ENCODE data around the gene CAPG.

CAPG gene

DNA sequence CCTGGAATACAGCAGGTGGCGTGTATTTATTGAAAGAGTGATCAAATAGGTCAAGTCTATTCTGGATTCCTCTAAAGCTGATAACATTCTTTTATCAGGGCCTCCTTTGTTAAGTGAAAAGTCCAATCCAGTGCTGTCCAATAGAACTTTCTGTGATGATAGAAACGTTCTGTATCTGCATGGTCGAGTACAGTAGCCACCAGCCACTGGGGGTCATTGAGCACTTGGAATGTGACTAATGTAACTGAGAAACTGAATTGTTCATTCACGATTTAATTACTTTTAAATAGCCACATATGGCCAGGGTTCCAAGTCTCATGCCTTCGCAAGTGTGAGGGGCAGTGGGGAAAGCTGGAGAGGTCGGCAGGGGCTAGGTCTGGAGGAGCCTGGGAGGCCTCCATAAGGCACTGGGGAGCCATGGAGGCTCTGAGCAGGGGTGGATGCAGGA, 28.9 kb upstream of the CAPG start:
- FAIRE-seq (no peak), DNase-seq (ENCODE audit: insufficient read length, low spot score) (no peak)

DNA sequence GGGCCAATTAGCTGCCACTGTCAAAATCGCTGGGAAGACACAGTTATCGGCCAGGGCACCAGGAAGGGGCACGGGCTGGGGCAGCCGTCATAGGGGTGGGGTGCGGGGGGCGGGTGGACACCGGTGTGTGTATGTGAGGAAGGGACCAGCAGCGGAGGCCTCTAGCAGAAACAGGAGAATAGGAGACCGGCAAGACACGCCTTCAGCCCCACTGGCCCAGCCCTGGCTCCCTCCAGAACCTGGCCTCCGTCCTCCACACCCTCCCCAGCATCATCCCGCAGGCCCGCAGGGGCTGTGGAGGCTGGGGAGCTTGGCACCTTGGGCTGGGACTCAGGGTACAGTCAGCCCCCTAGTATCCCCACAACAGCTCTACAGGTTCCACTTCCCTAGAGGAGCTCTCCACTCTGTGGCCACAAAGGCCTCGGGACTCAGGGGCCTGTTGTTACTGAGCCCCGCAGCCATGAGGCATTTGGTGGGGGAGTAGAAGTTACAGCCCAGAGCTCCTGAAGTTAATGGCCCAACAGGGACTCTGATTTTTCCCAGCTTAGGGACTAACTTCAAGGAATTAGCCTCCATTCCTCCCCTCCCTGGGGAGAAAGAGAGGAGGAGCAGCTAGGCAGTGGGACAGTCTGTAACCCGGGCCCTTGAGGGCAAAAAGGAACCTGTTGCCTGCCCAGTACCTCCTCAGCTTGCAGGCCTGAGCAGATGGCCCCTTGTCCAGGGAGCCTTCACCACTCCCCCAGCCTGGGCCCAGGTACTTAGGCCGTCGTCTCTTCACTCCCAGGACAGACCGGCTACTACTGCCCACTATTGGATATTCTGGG, 28.2 kb upstream of the CAPG start:
- no peak for DNase-seq (ENCODE audit: insufficient read length, low spot score)

DNA sequence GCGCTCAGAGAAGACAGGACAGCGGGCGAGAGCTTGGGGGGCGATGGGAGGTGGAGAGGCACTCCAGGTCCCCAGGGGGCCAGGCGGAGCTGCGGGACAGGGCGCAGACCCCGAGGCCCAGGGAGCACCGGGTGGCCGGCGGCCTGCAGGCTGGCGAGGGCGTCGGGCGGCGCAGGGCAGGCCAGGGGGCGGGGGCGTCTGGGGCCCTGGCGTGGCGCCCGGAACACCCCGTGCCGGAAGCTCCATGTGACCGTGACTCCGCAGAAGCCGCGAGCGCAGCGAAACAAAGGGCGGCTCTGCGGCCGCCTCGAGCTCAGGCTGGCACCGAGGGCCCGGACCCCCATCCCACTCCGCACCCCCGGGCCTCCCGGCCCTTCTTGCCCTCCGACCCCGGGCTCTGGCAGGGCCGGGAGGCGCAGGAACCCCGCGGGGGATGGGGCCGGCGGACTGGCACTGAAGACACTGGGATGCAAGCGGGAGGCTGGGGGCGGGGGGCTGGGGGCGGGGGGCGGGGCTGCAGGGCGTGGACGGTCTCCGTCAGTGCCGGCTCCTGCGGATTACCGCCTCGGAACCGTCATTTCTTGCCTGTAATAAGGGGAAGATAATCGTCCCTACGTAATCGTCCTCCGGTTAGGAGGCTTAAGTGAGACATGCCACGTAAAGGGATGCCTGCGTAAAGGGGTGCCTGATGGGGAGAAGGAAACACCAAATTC, 27.5 kb upstream of the CAPG start:
- DNase-seq (ENCODE audit: insufficient read length, low spot score) (peak; percentile 85), FAIRE-seq (peak; percentile 63)

More for the DNA sequence above, 28.2 kb upstream of the CAPG start:
- FAIRE-seq, result no peak

DNA sequence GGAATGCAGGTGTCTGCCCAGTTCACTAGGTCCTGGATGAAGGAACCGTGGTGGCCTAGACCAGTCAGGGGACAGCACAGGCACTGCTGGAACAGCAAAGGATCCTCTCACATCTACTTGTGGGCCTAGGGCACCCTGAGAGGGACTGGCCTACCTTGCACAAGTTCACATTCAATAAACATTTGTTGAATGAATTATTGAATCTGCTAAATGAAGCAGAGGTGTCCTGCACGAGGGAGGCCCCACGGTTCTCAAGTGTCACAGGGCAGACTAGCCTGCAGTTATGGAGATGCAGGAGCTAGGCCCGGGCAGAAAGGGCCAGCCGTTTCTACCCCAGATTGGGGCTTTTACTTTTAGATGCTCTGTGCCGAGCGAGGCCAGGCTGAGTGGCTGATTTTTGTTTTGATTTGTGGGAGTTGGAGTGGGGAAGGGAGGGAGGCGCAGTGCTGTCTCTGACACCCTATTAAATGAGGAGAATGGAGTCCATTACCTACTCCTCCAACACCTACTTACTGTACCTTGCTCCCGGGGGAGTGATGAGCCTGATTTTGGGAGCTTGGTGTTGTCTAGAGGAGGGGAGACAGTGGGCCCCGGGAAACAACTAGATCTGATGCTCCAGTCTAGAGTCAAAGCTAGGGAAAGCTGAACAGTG, 26.8 kb upstream of the CAPG start:
- FAIRE-seq (no peak), DNase-seq (ENCODE audit: insufficient read length, low spot score) (no peak)

DNA sequence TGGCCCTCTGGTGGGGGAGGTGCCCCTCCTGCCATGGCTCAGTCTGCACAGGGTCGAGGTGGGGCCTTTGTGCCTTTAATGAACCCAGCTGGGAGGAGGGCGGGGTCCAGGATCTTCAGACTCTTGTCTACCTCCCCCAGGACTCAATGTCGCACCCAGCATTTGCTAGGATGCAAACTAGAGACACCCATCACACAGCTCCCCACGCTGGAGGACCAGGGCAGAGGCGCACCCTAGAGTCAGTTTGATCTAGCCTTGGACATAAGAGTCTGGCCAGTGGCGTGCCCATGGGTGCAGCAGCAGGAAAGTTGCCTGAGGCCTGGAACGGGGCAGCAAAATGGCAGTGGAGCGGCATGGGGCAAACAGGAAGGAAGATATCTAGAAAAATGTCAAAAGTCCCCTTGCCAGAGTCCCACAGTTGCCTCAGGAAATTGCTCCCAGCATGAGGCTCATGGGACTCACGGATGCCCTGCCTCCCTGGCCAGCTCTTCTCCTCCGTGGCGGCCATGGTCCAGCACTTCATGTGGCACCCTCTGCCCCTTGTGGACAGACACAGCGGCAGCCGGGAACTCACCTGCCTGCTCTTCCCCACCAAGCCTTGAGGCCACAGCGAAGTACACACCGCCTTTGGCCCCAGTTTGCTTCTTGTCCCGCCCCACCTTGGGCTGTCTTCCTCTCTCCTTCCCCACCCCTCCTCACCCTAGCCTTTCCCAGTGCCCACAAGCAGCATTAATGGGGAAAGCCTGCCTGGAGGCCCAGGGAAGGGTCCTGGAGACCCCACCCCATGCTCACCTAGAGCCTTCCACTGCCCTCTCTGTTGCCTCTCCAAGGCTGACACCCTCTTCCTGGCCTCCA, 26.0 kb upstream of the CAPG start:
- no peak for DNase-seq (ENCODE audit: insufficient read length, low spot score)
- no peak for FAIRE-seq

DNA sequence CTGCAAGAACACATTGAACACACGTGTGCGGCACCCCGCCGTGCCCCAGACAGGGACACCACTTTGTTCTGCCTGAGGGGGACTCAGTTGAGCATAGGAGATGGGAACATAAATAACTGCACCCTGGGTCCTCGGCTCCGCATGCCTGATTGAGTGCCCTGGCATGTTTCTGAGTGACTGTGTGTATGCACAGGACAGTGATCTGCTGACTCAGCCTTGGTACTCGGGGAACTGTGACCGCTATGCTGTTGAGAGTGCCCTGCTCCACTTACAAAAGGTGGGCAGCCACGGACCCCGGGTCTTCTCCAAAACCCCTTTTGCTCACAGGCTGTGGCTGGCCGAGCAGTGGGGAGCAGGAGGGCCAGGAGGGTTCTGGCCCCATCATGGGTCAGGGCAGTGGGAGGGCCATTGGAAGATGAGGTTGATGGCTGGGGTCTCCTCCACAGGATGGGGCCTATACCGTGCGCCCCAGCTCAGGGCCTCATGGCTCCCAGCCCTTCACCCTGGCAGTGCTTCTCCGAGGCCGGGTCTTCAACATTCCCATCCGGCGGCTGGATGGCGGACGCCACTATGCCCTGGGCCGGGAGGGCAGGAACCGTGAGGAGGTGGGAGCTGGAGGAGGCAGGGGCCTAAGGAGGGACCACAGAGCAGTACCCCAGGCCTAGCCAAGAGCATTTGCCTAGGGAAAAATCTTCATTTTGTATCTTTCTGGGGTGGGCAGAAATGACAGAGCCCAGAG, 25.2 kb upstream of the CAPG start:
- no peak for FAIRE-seq

DNA sequence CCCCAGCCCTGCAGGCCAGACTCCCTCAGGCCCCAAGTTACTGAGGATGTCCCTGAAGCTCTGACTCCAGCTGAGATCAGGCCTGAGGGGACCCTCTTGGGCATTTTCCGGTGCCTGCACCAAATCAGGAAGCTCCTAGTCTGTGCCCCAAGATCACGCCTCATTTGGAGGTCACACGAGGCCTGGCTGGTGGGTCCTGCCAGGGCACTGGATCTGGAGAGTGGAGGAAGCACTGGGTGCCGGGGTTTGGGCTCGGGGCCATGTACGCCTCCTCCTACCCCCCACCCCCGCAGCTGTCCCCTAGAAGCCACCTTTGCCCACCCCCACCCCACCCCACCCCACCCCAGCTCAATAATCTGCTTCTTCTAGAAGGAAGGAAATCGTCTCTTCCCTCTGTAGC, 24.5 kb upstream of the CAPG start:
- no peak for FAIRE-seq
- DNase-seq (ENCODE audit: insufficient read length, low spot score), result no peak

More for the DNA sequence above, 25.2 kb upstream of the CAPG start:
- DNase-seq (ENCODE audit: insufficient read length, low spot score), result no peak

DNA sequence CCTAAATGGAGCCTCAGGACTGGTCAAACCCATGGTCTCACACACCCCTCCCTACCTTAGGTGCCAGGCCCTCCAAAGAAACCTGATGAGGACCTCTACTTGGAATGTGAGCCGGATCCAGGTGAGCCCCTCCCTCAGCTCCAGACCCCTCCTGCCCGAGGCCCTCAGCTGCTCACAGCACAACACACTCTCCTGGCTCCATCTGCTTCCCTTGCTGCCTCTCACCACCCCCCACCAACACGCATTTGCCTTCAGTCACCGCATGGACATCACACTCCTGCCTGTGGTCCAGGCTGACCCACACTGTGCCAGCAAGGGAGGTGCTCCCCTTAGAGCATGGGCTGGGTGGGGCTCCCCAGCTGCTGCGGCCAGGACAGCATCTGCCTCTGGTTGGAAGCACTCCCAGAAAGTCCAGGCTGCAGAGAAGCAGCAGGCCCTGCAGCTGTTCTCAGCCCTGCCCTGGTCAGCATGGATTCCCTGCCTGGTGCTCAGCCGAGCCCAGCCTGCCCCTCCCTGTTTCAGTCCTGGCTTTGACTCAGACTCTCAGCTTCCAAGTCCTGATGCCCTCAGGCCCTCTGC, 23.4 kb upstream of the CAPG start:
- no peak for DNase-seq (ENCODE audit: insufficient read length, low spot score)
- no peak for FAIRE-seq

DNA sequence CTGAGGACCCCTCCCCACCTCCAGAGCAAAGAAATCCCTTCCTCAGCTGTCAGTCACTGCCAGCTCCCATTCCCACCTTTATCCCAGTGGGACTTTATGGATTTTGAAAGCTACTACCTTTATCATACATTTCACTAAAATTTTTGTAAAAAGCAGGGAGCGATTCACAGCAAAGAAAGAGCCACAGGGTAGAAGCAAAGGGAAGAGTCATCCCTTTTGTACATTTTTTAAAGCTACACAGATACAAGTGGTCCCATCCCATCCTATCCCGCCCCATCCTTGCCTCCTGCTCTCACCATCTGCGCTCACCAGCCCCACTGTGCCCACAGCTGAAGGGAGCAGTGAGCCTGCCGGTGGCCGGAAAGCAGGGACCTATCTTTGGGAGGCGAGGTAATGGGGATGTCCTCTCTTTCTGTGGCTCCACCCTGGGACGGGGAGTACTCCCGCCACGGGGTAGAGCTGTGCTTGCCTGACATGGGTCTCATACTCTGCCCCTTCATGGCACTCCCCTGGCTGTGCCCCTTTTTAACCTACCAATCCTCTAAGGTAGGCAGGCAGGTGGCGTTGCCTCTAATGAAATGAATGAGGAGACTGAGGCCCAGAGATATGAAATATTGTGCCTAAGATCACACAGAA, 21.5 kb upstream of the CAPG start:
- DNase-seq (ENCODE audit: insufficient read length, low spot score), result no peak
- no peak for FAIRE-seq

DNA sequence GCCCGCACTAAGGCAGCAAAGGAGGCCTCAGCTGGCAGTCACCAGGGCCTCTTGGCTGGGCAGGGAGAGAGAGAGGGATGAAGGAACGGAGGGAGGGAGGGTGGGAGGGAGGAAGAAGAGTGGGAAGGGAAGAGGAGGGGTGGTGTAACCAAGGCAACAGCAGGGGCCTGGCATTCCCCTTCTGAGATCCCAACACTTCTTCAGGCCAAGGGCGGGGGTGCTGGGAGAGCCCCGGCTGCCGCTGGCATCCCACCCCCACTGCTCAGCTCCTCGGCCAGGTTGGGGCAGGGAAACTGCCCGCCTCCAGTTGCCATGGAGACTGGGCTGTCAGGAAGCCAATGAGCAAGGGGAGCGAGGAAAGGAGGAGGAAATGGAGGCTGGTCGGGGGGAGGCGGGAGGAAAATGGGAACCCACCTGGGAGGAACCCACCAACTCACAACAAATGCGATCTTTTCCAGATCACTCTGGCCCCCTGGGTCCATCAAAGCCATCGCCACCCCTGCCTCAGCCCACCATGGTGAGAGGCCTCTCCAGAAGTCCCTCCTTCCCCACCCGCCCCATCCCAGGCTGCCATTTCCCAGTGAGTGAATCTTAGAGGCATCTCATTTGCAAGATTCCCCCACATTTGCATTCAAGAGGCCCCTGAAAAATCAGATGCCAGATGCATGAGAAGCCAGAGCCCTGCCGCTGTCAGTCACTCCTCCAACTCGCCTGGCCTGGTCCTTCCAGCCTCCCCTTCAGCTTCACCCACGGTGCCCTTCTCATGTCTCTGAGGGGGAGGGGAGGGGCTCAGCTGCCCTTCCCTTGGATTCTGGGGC, 20.8 kb upstream of the CAPG start:
- DNase-seq (ENCODE audit: insufficient read length, low spot score) (no peak), FAIRE-seq (no peak)

DNA sequence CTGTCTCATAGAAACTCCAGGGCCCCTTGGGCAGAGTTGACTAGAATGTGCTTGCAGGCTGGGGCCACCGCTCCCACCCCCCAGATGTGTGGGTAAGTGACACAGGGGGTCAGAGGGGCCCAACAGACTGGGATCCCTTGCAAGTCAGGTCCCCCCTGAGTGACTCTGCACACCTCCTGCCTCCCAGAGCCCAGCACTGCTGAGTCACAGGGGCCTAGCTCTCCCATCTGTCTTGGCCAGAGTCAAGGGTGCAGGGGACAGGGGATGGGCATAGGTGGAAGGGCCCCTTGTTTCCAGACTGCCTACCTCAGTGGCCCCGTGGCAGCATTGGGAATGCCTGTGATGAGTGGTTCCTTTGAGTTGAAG, 19.7 kb upstream of the CAPG start:
- FAIRE-seq (no peak), DNase-seq (ENCODE audit: insufficient read length, low spot score) (no peak)

DNA sequence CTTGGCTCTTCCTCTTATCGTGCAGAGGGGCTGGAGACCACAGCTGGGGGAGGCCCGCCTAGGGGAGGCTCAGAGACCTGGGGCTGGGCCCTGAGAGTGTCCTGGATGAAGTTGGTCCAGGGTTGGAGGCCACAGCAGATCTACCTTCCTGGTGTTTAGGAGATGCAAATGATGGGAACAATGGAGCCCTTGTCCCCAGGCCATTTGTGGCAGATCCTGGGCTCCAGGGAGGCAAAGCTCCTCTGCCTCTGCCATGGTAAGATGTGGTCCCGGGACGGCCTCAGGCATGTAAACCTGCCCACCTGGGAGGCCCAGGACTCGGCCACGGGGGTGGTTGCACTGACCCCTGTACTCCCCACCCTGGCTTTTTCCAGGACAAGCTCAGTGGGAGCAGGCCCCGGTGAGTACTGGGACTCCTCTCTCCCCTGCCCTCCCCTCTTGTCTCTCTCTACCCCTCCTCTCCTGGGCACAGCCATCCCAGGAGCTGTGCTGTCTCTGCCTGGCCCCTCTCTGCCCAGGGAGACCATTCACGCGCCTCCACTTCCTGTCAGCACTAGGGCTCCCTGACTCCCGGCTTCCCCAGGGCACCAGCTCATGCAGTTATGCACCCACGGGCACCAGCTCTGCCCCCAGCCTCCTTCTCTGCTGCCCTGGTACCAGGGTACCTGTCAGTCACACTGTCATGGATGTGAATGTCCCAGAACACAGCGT, 19.2 kb upstream of the CAPG start:
- FAIRE-seq, result no peak
- no peak for DNase-seq (ENCODE audit: insufficient read length, low spot score)

DNA sequence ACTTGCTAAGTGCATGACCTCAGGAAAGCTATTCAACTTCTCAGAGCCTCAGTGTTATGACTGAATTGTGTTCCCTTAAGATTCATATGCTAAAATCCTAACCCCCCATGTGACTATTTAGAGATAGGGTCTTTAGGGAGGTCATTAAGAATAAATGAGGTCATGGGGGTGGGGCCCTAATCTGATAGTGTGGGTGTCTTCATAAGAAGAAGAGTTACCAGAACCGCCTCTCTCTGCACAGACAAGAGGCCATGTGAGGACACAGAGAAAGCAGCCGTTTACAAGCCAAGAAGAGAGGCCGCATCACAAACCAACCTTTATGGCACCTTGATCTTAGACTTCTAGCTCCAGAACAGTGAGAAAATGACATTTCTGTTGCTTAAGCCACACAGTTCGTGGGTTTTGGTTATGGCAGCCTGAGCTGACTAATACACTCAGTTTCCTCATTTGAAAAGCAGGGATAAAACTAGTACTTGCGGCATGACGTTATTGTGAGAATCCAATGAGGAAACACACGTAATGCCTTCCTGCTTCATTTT, 18.2 kb upstream of the CAPG start:
- DNase-seq (ENCODE audit: insufficient read length, low spot score), result no peak
- no peak for FAIRE-seq

DNA sequence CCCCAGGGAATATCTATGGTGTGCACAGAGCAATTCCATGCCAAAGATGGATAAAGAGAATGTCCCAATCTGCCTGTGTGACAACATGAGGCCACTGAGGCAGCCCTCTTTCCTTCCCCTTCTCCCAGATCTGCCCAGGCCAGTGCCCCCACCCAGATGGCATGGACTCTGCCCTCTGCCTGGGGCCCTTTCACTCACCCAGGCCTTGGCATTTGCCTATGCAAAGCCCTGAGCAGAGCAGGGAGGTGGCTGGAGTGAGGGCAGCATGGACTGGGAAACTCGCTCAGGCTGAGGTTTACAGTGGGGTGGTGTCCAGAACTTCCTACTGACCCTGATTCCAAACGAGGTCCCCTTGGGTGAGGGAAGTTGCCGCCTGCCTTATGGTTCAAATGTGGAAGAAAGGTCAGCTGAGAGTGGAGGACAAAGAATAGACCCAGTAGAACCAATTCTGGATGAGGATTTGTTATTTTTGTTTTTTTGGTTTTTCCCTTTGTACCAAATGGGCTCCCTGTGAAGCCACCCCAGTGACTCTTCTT, 17.2 kb upstream of the CAPG start:
- FAIRE-seq, result no peak
- DNase-seq (ENCODE audit: insufficient read length, low spot score), result no peak

DNA sequence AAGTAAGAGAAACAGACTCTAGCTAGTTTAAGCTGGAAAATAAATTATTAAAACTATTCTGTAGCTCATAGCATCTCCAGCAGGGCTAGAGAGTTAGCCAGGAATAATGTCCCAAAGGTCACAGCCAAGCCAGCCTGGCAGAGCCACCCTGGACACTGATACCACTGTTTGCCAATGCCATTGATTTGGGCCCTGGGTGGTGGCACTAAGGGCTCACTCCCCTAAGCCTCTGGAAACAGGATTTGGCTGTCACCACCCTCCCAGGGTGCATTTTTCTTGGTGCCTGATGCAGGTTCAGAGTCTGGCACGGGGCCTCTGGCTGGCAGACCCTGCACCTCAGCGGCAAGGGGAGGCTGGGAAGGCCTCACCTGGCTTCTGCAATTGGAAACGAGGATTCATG, 15.4 kb upstream of the CAPG start:
- DNase-seq (ENCODE audit: insufficient read length, low spot score) (no peak), FAIRE-seq (no peak)

DNA sequence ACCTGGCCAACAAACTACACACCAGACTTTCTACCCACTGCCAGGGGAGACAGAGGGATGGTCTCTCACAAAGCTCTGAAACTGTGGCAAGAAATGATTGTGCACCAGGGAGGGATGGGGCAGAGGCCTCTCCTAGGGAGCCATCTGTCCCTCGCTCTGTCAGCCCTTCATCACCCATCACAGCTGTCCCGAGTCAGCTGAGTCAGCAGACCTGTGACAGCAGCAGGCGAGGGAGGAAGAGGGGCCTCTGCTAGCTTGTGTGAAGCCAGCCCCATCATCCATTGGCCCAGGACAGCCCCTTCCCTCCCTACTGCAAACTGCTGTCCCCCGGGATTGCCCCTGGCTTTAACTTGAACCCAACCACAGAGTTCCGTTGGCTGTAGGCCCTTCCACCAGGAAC, 13.4 kb upstream of the CAPG start:
- DNase-seq (ENCODE audit: insufficient read length, low spot score) (no peak), FAIRE-seq (no peak)

DNA sequence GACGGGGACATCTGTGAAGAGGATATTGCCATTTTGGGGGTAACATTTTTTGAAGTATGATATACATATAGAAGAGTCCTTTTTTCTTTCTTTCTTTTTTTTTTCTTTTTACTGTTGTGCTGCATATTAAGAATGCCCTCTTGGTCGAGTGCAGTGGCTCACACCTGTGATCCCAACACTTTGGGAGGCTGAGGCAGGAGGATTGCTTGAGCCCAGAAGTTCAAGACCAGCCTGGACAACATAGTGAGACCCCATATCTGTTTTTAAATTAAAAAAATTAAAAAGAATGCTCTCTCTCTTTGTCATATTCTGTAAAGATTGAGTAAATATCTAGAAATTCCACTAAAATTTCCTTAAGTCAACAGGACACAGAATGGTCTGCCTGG, 11.9 kb upstream of the CAPG start:
- FAIRE-seq (no peak), DNase-seq (ENCODE audit: insufficient read length, low spot score) (no peak)
